Measurements from ENCODE around the gene ABHD12.

ABHD12 gene

GRCh38 chr20:25253606-25254275 lies 136.9 kb downstream of the ABHD12 start:
- DNase-seq: no peak

- peak; percentile 15 for DNase-seq
These were observed 137.8 kb downstream of the ABHD12 start for GRCh38 chr20:25252686-25253421.

GRCh38 chr20:25252230-25252651 lies 138.4 kb downstream of the ABHD12 start:
- DNase-seq: no peak

GRCh38 chr20:25251558-25251957 lies 139.1 kb downstream of the ABHD12 start:
- DNase-seq: no peak

- no peak for DNase-seq
These were observed 139.6 kb downstream of the ABHD12 start for GRCh38 chr20:25251019-25251418.

- DNase-seq: no peak
These were observed 140.1 kb downstream of the ABHD12 start for GRCh38 chr20:25250508-25250907.
